Activated CD8-positive, alpha-beta memory T cell treated with anti-CD3 and anti-CD28 coated beads, Interleukin-2, amount 50 U/mL, for 24 hours (primary cell): ENCODE measurements around the gene HEMK1.

Experiments
- DNase-seq: peaks from one replicate; pipeline ENCODE4 v3.0.0-alpha.2; 2020; ENCODE audit errors: extremely low read depth

HEMK1 gene

DNA sequence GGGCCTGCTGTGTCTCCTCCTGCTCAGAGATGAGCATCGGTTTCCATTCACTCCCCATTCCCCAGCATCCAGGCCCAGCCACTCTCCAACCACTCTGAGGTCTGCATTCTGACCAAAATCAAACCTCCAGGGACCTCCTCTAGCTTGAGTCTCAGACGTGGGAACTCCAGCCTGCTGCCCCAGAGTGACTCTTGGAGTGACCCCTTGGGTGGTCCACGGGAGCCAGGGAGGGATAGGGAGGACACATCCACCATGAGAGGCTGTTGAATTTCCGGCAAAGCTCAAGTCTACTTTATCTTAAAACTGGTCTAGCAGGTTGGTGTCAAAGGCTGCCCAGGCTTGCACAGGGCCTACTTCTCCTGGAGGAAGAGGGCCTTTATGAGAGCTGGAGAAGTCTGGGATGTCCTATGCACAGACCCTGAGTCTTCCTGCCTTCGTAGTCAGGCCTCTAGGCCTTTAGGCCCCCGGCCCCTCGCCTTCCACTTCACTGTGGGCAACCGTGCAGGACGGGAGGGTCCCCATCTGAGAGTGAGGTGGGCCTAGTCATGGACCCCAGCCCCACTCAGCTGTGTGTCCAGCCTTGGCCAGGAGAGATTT lies 33.4 kb downstream of the HEMK1 start:
- no peak for DNase-seq

DNA sequence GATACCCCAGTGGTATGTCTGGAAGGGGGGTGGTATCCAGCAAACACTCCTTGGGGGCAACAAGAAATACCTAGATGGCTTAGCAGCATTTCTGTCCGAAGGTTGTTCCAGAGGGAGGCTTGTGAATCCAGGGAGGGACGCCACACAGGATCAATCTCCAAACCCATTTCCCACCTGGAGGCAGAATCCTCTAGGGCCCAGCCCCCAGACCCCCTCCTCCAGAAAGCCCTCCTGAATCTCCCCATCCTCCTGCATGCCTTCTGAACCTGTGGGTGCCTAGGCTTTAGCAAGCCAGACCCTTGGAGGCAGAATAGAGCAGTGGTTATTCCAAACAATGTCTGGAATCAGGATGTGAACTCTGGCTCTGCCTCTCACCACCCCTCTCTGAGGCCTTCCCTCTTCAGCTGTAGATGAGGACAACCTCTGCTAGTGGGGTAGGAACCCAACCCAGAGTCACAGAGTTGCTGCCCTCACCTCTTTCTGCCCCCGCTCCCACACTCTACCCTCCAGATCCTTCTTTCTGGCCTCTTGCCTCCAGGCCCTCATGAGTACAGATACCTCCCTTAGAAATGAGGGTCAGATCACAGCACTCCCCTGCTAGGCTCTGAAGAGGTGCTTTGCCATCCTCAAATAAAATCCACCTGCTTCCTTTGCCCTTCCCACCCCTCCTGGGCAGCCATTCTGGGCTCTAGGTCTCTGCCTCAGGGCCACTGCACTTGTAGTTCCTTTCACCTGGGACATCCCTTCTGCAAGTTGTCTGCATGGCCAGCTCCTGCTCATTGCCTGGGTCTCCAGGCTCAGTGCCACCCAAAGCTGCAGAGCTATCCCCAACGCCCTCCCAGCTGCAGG lies 34.2 kb downstream of the HEMK1 start:
- no peak for DNase-seq

DNA sequence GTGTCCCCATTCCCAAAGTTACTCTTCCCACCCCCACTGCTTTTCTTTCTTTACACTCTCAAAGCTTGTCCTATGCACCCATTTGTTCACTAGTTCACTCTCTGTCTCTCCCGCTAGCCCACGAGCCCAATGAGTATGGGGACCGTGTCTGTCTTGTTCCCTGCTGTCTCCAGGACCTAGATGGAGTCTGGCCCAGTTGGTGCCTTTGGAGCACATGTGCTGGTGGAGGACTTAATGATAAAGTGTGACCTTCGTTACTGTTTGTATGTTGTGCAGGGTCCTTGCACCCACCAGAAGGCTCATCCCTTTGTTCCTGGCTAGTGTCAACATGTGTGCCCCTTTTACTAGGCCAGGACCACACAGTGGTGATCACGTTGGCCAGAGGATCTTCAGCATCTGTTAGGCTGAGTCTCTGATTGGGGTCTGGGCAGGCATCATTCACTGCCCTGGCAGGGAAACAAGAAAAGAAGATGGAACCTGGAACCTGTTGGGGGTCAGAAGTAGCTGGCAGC lies 34.8 kb downstream of the HEMK1 start:
- no peak for DNase-seq

DNA sequence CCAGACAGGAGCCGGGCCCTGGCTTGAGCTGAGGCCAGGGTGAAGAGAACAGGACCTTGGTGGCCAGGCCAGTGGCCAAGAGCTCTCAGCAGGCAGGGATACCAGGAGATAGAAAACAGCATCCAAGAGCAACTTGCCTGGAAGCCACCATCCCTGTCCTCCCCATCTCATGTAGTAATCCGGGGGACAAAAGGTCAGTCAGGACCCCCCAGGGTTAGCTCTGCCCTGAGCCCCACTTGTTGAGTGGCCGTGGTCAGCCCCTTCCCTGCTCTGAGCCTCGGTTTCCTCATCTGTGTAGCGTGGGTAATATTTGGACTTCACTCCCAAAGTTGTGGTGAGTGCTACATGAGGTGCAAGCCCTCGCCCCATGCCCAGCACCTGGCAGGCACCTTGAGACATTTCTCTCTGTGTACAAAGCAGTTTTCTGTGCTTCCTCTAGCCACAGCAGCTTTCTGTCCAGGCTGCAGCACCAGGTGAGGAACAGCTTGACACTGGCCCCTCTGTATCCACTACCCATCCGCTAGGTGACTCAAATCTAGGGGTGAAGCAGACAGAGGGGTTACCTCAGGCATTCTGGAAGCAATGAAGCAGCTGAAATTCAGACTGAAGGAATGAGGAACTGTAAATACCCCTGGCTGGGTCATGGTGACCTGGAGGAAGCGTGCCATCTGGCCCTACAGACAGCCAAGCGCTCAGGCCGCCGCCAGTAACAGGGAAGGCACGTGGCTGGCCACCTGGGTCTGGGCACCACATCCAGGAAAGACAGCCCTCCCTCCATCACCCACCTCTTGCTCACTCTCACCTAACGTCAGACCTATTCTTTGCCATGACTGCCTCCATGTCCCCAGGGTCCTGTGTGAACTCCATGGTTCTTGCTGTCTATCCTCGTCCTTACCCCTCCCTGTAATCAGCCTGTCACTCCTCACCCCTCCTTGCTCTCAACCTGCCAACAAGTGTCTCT lies 35.6 kb downstream of the HEMK1 start:
- no peak for DNase-seq

DNA sequence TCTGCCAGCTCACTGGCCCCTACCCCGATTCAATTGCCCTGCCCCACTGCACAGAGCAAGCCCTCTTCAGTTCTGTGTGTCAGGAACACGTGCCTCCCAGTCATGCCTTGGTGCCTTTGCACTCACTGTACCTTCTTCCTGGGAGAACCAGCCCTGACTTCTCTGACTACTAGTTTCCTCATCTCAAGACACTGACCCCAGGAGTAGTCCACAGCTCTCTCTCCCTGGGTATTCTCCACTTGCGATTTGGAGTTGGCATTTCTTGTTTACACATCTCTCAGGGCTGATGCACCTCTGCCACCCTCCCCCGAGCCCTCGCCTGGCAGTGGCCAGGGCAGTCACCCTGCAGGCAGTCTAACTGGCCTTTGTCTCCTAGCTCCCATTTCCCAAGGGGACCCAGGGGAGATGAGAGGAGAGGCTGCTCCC lies 36.6 kb downstream of the HEMK1 start:
- DNase-seq, result no peak

DNA sequence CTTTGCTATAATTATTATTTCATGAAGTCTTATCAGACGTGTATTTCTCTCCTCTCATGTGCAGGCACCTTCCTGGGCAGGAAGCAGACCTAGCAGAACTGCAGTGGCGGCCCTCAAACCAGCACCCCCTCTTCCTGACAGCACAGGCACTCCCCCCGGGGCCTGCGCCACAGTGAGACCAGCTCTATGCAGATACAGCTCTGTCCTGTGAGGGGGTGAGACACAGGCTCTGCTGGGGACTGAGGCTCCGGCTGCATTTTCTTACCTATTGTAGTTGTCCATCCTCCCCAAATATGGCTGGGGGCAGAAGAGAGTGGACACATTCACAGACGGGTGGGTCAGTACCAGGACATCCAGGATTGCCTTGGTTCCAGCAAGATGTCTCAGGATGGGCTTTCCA lies 37.3 kb downstream of the HEMK1 start:
- no peak for DNase-seq

DNA sequence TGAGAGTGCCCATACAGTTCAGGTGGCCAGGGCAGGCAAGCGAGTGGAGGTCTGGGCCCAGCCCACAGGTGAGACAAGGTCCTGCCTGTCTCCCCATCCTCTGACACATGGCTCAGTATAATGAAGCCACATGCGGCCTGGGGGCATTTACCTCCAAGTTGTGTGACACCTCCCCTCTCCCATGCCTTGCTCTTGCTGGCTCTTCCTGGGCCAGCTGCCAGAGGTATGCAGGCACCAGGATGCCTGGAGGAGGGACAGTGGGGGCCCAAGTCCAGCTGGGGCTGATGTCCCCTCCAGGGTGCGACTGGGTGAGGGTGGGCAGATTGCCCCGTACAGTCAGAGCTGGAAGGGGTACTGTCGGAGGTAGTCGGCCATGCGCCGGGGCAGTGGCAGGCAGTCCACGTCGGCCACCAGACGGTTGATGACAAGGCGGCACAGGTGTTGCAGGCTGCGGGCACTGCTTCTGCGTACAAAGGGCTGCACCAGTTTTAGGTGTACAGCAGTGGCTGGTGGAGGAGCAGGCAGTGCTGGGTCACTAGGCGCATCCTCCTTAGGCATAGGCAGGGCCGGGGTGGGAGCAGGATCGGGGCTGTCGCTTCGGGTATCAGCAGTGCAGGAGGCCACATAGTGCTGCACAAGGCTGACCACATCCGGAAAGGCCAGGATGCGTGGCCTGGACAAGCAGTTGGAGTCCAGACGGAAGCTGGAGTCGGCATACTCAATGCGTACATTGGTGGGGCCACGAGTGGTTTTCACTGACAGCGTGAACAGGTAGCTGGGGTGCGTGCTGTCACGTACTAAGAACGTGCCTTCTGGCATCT lies 38.2 kb downstream of the HEMK1 start:
- no peak for DNase-seq

DNA sequence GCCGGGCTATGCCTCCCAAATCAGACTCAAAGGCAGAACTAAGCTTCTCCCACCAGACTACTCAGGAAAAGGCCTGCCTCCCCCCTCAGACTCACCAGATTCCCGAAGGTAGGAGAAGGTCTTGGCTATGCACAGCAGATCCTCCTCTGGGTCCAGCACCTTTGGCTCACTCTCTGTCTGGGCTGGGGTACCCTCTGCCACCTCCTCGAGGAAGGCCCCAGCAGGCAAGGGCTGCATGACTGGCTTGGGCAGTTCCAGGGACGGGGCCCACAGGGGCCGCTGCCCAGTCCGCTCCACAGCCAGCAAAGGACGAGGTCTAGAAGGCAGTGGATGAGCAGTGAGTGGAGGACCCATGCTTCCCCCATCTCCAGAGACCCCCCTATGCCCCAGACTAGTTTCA lies 39.0 kb downstream of the HEMK1 start:
- DNase-seq, result no peak

DNA sequence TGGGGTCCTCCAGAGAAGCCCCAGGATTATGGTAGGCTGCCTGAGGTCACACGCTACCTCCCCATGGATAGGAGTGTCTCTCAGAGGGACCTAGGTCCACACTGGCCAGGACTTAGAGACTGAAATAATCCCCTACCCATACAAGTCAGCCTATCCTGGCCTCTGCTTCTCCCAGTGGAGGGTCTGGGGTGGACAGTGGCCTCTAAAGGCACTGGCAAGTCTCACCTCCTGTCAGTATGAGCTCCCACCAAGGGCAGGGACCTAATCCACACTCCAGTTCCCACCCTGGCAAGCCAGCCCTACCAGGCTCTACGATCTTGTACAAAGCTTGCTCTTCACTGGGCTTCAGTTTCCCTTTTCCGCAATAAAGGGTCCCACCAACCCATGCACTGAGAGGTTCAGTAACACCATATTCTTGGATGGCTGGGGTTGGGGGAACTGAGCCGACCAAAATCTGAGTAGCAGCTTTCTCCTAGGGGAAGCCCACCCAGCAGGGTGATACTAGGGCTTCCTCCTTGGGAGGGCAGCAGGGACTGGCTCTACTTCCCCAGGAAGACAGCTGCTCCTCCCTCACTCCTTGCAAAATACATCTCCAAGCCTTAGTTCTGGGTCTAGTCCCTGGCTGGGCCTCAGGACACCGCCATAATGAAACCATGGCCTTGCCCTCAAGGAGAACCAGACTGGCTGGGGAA lies 39.9 kb downstream of the HEMK1 start:
- DNase-seq, result no peak

DNA sequence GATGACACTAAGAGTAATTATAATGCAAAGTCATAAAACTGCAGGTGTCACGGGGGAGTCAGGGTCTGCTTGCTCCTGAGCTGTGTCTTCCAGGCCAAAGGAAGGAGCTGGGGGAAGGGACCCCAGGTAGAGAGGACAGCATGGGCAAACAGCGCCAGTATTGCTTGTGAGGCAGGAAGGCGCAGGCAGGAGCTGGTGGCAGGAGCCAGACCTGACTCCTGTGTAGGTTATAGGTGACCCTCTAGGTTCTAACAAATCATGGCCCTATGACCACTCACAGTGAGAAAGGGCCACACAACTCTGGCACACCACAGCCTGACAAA lies 40.4 kb downstream of the HEMK1 start:
- DNase-seq, result no peak

DNA sequence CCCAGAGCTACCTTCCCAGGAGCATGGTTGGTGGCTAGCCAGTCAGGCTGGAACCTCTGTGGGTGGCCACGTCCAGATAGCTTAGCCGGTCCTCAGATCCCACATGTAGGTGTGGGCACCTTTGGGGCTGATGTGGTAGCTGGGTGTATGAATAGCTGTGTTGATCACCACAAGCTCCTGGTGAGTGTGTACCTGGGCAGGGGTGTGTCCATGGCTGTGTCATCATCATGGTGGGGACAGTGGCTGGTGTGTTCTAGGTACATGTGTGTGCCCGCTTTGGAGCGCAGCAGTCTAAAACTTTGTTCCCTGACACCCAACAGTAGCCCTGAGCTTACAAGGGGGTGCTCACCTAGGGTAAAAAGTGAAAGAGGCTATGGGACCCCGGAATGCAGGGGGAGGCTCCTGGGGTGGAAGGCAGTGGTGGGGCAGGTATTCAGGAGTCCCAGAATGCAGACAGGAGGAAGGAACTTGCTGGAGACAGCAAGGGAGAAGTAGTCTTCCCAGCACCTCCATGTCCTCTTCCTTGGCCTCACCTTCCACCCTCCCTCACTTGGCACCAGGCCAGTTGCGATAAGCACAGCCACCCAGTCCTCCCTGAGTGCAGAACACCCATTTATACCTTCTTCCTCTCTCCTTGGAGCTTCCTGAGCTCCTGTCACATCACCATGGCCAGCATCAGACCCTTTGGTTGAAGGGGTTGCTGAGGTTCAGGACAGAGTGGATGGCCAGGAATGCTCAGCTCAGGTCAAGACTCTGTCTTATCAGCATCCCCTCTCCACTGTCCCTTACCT lies 41.1 kb downstream of the HEMK1 start:
- no peak for DNase-seq

DNA sequence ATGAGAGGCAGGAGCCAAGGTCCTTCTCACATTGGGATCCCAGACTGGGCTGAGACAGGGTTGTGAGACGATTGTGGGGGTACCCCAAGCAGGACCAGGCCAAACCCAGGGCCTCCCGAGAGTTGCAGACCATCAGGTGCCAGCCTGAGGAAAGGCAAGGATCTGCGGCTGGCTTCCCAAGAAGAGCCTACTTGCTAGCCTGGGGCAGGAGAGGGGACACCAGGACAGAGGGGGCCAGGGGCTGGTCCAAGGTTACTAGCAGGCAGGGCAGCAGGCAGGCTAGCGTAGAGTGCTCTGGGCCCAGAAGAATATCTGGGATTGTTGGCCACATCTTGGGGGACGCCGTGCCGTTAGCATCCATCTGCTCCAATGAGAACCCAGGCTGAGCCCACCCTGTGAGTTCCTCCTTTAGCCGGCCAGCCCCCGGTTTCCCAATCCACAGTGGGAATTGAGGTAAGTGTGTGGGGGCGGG lies 41.7 kb downstream of the HEMK1 start:
- no peak for DNase-seq

DNA sequence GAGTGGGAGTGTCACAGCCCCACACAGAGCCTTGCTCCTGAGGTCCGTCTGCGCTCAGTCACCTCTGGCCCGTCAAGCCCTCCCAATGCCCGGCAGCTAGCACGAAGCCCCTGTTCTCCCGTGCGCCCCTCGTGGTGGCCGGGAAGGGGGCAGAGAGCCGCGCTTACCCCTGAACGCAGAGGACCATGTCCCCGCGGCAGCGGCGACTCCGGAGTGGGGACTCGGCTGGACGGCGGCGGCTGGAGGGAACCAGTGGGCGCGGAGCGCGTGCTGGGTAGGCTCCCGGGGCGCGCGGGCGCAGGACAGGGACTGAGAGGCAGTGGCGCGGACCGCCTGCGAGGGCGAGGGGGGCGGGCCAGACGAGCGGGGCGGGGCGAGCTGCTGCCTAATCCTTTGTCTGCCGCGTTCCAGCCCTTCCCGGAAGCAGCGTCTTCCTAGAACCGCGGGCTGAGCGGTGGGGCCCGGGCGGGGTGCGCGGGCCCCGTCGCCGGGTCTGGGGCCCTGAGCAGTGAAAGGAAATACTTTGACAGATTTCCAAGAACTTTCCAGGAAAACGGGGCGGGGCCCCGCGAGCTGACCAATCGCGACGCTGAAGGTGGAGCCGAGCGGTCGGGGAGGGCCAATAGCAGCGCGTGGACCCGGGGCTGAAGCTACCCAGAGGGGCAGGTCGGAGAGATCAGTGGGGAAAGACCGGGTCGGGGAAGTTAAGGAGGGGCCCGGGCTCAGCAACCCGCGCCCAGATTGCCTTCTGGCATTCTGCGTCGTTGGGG lies 42.3 kb downstream of the HEMK1 start, which contains the start of gene CISH:
TSS of gene CISH (minus strand) at position 311 of the 770 bp plus-strand sequence. CDS start at position 187, 124 bp downstream.
- peak; percentile 92 for DNase-seq

DNA sequence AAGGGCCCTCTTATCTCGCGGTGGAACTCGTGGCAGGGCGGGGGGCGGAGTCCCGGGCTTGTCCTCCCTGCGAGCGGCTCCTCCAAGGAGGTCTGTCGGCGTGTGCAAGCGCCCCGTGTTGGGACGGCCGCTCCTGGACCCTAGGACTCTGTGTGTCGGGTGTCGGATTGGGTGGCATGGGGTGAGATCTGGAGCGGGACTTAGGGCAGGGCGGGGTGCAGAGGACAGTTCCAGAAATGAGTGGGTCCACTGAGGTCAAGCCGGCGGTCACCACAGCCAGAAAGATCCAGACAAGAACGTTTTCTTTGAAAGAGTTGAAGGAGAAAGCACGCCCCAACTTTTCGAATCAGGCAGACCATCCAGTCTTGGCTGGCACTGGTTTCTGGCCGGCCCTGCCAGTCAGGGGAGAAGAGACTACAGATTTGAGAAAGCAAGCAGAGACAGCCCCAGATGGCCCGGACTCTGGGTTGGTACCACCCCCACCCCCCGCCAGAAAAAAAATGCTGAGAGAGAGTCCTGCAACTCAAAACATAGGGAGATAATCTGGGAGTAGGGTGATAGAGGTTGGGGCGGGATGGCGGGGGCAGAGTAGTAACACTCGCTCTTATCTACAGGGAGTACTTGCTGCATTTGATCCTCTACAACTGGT lies 43.0 kb downstream of the HEMK1 start:
- no peak for DNase-seq

DNA sequence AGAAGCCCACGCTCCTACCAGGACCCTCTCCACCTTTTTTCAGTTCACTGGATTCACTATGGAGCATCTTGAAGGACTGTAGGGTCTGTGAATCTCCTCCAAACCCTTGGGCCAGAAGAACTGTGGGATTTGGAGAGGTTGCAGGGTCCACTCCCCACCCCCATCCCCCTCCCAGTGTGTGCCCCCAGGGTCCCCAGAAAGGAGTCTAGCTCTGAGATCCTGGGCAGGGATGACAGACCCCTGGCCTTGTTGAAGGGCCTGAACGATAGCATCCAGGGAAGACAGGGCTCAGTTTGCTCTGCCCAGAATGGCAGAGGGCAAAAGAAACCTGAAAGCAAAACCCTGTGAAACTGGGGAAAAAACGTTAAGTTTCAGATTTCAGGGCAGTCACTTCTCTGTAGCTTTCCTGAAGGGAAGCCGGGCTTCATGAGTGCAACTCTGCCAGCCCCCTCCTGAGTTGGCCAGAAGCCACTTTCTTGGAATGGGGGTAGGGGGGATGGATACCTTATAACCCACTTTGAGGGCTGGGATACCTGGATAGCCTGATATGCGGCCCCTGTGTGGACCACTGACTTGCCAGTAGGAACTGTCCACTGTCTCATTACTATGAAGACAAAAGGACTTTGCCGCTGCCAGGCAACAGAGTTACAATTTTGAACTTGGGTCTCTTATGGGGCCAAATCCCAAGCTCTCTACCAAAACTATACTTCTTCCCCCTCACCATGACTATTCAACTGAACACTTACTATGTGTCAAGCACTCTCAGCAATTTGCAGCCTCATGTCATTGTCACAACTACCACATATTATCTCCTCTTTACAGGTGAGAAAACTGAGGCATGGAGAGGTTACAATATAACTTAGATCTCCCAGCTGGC lies 43.9 kb downstream of the HEMK1 start:
- no peak for DNase-seq

DNA sequence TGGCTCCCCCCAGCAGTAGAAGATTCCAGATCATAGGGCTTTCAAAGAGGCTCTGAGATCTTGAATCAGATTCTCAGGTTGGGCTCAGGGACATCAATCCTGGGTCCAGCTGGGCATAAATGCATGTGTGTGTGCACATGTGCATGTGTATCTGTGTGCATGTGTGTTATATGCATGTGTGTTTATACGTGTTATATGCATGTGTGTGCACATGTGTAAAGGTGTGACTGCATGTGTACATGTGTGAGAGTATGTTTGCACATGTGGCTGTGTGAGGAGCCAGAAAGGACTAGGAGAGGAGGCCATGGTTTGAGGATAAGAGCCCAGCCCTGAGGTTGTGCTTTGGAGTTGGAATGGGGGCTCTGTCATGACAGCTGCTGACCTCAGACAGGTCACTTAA lies 45.9 kb downstream of the HEMK1 start:
- DNase-seq, result no peak

DNA sequence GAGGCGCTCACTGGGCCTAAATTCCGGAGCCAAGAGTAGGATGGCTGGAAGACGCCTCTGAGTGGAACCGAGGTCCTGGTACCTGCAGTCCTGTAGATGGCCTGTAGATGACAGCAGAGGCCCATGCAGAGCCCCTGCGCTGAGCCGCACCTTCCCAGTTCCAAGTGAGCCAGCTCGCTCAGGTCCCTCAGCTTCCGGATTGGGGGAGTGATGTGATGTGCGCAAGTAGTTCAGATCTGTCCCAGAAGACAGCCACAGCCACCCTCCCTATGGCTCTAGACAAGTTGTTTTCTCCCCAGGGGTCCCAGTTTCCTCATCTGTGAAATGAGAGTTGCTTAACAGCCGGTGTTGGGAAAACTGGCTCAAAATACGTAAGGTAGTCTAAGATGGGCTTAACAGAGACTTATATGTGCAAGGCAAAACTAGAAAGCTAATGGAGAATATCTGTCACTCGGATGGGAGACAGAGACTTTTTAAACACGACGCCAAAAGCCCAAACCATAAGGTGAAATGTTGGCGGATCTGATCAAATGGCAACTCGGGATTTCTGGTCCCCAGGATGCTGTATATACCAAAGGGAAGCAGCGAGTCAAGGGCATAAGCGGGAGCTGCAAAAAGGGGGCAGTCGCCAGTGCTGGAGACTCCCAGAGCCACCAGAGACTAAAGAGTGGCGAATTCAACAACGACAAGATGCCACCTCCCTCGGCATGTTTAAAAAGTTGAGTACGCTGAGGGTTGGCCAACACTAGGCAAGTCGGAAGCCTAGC lies 46.9 kb downstream of the HEMK1 start:
- DNase-seq, result peak; percentile 66
